Muscle of leg (tissue), 11 donors: ENCODE data around the gene TAOK3. TPM values are rescaled to one million over a fixed set of nuclear protein-coding genes. Genes with fewer than 3 reads are reported as not detected.

ENCODE experiments used
- DNase-seq: peaks from one replicate; pipeline ENCODE4 v3.0.0; 2013
- H3K27ac ChIP-seq: one replicate; pipeline ENCODE4 v1.5.1; 2013; ENCODE audit warnings: mild to moderate bottlenecking, low read length, control low read depth
- H3K27me3 ChIP-seq: one replicate; pipeline ENCODE4 v1.6.1; 2013; ENCODE audit warnings: low read length; ENCODE audit not compliant: control insufficient read depth, insufficient read depth
- H3K36me3 ChIP-seq: one replicate; pipeline ENCODE4 v1.6.1; 2013; ENCODE audit warnings: low read length; ENCODE audit not compliant: control insufficient read depth, insufficient read depth
- H3K4me1 ChIP-seq: one replicate; pipeline ENCODE4 v1.6.1; 2013; ENCODE audit warnings: low read length; ENCODE audit not compliant: control insufficient read depth, insufficient read depth
- H3K4me3 ChIP-seq: one replicate; pipeline ENCODE4 v1.5.1; 2013; ENCODE audit warnings: low read length, control low read depth
- H3K9me3 ChIP-seq: replicated peaks from 2 replicates; pipeline ENCODE4 v1.6.1; 2013; ENCODE audit warnings: low read depth, low read length; ENCODE audit not compliant: control insufficient read depth
- WGBS: methylation state at CpG from one replicate; pipeline ENCODE4 v1.1.5; 2013; ENCODE audit warnings: missing lambda C conversion rate; ENCODE audit not compliant: insufficient coverage; 5-methylcytosine and 5-hydroxymethylcytosine counted together
- polyA plus RNA-seq, 8 donors: library from polyadenylated mRNA; unstranded; fragments of 120-200 nt; gene quantifications; one replicate each; pipeline versions ENCODE4 v1.2.1 to v1.2.3, GENCODE V29; 2013; ENCODE audit warnings: inconsistent platforms in 1 of 8, low replicate concordance in 1 of 8; ENCODE audit not compliant: insufficient read length in 8 of 8, insufficient read depth in 1 of 8
- total RNA-seq: library from RNA; stranded (reverse); fragments of 120-200 nt; gene quantifications from one replicate; pipeline ENCODE4 v1.2.4, GENCODE V29; 2013

TAOK3 gene
- total and polyA plus RNA-seq, 9 donors = 15.2 to 19.0 (median 17.2) TPM

DNA sequence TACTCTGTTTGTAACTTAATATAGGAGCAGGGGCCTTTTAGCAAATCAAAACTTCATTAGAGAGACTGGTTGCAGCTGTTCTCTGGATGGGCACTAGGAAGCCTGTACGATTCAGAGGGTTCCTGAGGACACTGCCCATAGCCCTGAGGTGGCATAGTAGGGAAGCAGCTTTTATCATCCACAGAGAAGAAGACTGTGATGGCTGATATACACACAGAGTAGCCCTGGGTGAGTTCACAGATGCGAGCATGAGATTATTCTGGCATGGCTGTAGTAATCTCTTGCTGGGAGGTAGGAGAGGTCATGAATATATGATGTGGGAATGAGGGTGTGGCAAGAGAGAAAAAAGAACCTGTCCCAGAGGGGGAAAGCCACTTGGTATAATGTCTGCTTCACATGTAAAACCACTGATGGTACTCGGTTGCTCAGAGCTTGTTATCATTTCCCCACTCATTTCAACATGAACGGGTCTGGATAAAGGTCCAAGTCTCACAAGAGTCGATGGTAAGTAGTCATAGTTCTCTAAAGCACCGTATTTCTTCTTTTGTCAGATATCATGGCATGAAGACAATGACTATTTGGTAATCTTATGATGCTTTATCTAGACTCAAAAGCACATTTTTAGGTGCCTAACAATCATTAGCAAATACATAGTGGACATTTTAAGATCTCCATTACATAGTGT lies 184.8 kb downstream of the TAOK3 start:
- H3K4me3 ChIP-seq = no peak overlapping the region
- H3K27ac ChIP-seq = peak overlapping the region; percentile 50
- H3K4me1 ChIP-seq = peaks cover 18% of the 10 kb centered on the region

DNA sequence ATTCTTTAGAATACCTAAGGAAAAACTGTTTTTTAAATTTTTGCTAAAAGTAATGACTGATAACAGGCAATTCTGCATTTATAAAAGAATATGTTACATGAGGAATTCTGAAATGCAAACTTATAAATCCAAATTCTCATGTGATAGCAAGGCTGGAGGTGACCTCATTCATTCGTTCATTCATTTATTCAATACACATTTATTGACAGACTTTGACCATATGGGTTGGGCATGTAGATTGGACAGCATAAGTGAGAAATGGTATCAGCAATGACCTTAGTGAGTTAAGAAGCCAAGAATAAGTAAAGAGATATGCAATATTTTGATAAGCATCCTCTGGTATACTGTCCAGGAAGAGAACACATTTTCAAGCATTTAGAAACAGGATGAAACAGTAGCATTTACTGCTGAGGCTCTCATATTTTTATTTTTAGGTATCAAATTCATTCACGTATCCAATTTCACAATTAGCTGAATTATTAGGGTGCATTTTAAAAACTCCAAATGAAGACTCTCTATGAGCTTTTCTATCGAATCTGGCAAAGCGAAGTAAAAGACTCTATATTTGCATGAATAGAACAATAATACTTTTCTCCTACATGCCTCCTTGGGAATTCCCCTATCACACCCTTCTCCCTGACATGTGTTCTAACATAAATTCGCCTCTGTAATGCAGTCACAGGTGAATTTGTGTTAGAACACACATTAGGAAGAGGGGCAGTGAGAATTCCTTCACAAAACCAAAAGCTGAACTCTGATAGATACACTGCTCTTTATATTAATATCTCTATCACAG lies 186.9 kb downstream of the TAOK3 start:
- DNase-seq = no peak
- no peaks in the 10 kb centered on the region for H3K27me3 ChIP-seq
- no CpG with 5 or more reads among the region's 5 CpGs for whole genome bisulfite sequencing
- no peaks in the 10 kb centered on the region for H3K9me3 ChIP-seq
- peaks cover 18% of the 10 kb centered on the region for H3K4me1 ChIP-seq
- H3K36me3 ChIP-seq = peaks cover 6% of the 10 kb centered on the region
- H3K4me3 ChIP-seq = no peak overlapping the region
- no peak overlapping the region for H3K27ac ChIP-seq

More for the DNA sequence above, 184.8 kb downstream of the TAOK3 start:
- H3K9me3 ChIP-seq = no peaks in the 10 kb centered on the region
- 79% methylated on average over 2 of the region's 6 CpGs for WGBS
- H3K27me3 ChIP-seq = no peaks in the 10 kb centered on the region
- H3K36me3 ChIP-seq = peaks cover 2% of the 10 kb centered on the region
- peak; percentile 35 for DNase-seq

DNA sequence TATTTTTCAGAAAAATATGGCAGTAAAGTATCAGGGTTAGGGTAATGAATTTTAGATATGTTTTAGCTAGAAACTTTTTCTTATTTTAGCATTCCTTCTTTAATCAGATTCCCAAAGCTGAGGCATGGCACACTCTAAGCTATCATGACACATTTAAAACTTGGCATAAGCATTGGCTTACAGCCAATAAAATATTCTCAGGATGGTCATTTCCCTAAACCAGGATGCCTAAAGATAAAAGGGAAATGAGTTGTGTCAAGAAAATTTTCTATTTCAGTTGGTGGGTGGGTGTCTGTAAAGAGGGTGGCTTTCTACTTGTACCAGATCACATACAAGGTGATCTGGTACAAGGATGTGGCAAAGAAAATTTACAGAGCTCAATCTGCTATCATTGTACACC lies 189.0 kb downstream of the TAOK3 start:
- Histone ChIP-seq H3K4me3 (no peak overlapping the region), H3K27ac (no peak overlapping the region), H3K27me3 (no peaks in the 10 kb centered on the region), H3K9me3 (no peaks in the 10 kb centered on the region), H3K4me1 (peaks cover 6% of the 10 kb centered on the region), H3K36me3 (peaks cover 14% of the 10 kb centered on the region)
- no peak for DNase-seq

DNA sequence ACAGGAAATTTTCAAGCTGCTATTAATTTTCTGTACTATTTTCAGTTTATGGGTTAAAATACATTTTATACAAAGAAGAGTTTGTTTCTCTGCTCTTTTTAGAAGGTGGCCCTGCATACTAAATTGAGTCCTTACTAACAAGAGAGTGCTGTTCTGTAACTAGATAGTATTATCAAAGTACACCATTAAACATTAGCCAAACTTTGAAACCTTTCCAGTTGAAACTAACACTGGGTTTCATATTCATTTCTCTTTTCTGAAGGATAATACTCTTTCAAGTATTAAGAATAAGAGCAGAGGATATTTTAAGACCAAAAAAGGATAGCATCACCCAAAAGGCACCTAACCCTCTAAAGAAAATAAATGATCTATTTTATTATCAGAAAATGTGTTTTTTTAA lies 189.6 kb downstream of the TAOK3 start:
- no peak overlapping the region for H3K27ac ChIP-seq
- no peaks in the 10 kb centered on the region for H3K9me3 ChIP-seq
- no peaks in the 10 kb centered on the region for H3K27me3 ChIP-seq
- no peak overlapping the region for H3K4me3 ChIP-seq
- peaks cover 14% of the 10 kb centered on the region for H3K36me3 ChIP-seq
- no peak for DNase-seq
- peaks cover 6% of the 10 kb centered on the region for H3K4me1 ChIP-seq

DNA sequence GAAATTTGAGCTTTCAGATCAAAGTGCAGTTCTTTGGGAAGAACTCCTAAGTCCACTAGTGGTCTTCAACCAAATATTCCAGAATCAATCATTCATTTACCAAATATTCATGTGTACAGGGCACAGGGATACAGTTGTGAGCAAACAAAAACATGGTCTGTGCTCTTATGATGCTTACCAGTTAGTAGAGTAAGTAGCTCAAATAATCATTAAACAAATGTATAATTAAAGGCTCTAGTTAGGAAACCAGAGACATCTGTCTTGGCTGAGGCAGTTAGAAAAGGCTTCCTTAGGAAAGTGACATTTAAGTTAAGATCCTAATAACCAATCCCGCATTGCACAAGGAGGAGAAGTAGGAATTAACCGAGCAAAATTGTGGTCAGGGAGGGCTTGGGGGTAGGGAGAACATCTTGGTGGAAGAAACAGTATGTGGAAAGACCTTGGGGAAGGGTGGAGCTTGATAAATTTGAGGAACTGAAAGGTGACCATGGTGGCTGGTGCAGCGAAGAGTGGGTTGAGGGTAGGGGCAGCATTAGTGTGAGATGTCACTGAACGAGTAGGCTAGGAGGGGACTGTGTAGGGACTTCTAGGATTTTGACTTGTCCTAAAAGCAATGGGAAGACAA lies 196.8 kb downstream of the TAOK3 start:
- Histone ChIP-seq H3K4me1 (no peaks in the 10 kb centered on the region), H3K4me3 (no peak overlapping the region), H3K27ac (no peak overlapping the region), H3K27me3 (no peaks in the 10 kb centered on the region), H3K36me3 (peaks cover 41% of the 10 kb centered on the region), H3K9me3 (no peaks in the 10 kb centered on the region)
- 89% methylated on average over 4 of the region's 4 CpGs for WGBS
- DNase-seq = peak; percentile 21

DNA sequence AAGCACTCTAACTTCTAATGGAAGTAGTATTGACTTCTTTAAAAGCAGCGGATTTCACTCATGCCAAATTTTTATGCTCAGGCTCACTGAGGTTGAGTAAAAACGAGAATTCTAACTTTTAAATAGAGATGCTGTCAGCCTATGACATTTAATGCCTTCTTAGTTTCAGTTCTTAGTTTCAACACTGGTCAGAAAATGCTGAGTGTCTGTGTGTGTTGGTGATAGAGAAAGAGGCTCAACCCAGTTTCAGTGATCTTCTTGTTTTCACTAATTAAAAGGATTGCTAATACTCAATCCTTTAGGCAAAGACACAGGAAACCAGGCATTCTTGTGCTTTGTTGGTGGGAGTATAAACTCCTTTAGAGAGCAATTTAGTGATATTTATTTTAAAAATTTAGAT lies 205.8 kb downstream of the TAOK3 start:
- no peak overlapping the region for H3K4me3 ChIP-seq
- H3K27ac ChIP-seq = no peak overlapping the region
- no peaks in the 10 kb centered on the region for H3K9me3 ChIP-seq
- DNase-seq = no peak
- WGBS = no CpG with 5 or more reads among the region's 2 CpGs
- no peaks in the 10 kb centered on the region for H3K27me3 ChIP-seq
- no peaks in the 10 kb centered on the region for H3K4me1 ChIP-seq
- peaks cover 15% of the 10 kb centered on the region for H3K36me3 ChIP-seq

DNA sequence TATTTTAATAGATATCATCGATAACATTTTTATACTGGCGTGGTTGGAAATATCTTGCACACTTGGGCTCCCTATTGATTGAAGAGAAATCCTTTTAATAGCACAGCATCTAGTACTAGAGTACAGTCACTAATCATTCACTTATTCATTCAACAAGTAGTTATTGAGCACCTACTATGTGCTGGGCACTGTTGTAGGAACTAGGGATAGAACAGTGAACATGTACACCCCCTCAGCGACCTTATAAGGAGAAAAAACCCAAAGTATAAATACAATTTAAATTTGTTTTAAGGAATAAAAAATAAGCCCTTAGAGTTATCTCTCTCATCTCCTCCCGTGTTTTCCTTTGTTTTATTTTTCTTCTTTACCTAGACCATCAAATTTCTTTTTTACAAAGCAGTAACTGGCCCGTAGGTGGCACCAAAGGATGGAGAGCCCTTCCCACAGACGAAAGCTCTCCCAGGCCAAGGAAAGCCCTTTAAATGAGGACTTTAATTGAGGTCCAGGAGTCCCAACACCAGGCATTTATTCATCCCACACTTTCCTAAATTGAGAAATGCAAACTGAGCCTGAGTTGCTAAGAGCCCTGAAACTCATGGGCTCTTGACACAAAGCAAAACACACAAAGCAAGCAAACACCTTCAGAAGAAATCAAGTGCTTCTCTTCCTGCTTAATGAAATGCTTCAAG lies 207.8 kb downstream of the TAOK3 start:
- H3K36me3 ChIP-seq = peaks cover 18% of the 10 kb centered on the region

DNA sequence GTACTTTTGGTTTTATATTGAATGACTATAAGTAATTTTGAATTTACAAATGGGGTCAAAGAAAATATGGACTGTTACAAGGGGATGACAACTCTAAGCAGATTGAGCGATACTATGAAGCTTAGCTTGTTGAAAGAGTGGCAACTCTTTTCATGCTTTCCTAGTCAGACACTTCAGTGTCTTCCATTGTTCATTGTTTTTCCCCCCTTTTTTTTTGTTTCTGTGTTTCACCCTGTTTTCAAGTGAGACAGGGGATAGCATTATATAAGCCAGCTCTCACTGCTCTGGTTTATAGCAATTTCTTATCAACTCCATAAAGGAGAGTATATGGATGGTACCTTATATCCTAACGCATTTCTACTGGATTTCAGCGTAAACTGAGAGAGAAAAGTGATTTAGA lies 212.2 kb downstream of the TAOK3 start:
- H3K27me3 ChIP-seq = no peaks in the 10 kb centered on the region
- no peak overlapping the region for H3K27ac ChIP-seq
- no peak overlapping the region for H3K4me3 ChIP-seq
- WGBS = no CpG with 5 or more reads among the region's 3 CpGs
- H3K36me3 ChIP-seq = peaks cover 32% of the 10 kb centered on the region
- no peaks in the 10 kb centered on the region for H3K4me1 ChIP-seq
- H3K9me3 ChIP-seq = no peaks in the 10 kb centered on the region
- DNase-seq = no peak

More for the DNA sequence above, 207.8 kb downstream of the TAOK3 start:
- no CpG with 5 or more reads among the region's 6 CpGs for WGBS
- no peaks in the 10 kb centered on the region for H3K4me1 ChIP-seq
- H3K4me3 ChIP-seq = no peak overlapping the region
- no peaks in the 10 kb centered on the region for H3K9me3 ChIP-seq
- no peak overlapping the region for H3K27ac ChIP-seq
- no peaks in the 10 kb centered on the region for H3K27me3 ChIP-seq
- DNase-seq = peak; percentile 22

DNA sequence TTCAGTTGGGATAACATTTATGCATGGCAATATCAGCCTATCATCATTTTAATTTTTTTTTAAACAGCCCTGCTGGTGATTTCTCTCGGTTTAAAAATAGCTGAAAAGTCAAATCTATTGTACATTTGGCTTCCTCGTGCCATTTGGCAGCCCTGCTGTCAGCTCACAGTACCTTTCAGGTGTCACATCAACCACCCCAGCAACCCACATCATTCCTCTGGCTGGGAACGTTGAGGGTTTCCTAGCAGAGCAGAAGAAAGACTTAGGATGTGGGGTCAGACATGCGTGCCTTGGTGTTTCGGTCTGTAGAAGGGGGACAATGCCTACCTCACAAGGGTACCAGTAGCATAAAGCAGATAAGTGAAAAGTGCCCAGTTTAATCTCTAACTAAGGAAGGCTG lies 221.0 kb downstream of the TAOK3 start:
- Histone ChIP-seq H3K4me1 (no peaks in the 10 kb centered on the region), H3K9me3 (no peaks in the 10 kb centered on the region), H3K27ac (no peak overlapping the region), H3K36me3 (peaks cover 26% of the 10 kb centered on the region), H3K4me3 (no peak overlapping the region), H3K27me3 (no peaks in the 10 kb centered on the region)
- no peak for DNase-seq
- WGBS = 89% methylated on average over 4 of the region's 5 CpGs

DNA sequence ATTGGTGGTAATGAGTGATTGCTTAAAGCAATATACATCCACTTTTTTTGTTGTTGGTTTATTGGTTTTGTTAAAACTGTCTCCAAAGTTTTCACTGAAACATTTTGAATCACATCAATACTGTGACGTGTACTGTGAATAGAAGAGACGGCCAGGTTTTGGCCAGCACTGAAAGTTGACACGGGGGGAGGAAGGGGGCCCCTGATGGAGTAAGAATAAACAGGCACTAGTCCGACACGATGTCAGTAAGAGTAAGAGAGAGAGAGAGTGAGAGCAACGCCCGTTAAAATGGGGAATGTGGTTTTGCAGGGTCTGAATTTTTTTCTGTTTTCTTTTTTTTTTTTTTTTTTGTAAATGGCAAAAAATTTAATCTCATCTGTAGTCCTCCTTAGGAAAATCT lies 222.1 kb downstream of the TAOK3 start:
- Histone ChIP-seq H3K4me3 (no peak overlapping the region), H3K4me1 (no peaks in the 10 kb centered on the region), H3K27me3 (no peaks in the 10 kb centered on the region), H3K27ac (no peak overlapping the region), H3K36me3 (peaks cover 33% of the 10 kb centered on the region), H3K9me3 (no peaks in the 10 kb centered on the region)
- 51% methylated on average over 3 of the region's 7 CpGs for WGBS
- DNase-seq = no peak
